Spleen (tissue), 7 donors: Measurements from ENCODE around the gene GCM1.

Experiments used
- POLR2A ChIP-seq, 3 donors: fragments of 450-650 bp; IDR thresholded peaks; one replicate each; pipeline ENCODE4 v1.5.1; 2017; ENCODE audit warnings: antibody characterized with exemption in 3 of 3, mild to moderate bottlenecking in 1 of 3
- POLR2AphosphoS5 ChIP-seq, 3 donors: sonication (generic); formaldehyde crosslinking; IDR thresholded peaks; one replicate each; pipeline ENCODE4 v1.5.1; 2017; ENCODE audit warnings: antibody characterized with exemption in 3 of 3
- TF ChIP-seq, protein P1 (sequence below), 11 experiments: fragments of 200-600 bp in 7 of 11; fragments of 450-650 bp in 4 of 11; sonication (generic) in 4 of 11; IDR thresholded peaks in 8 of 11; conservative IDR thresholded peaks in 3 of 11; 1 replicate in 7 of 11; 2 replicates in 4 of 11; pipeline versions ENCODE4 v1.4.0 to v1.8.0; 2016 to 2021; ENCODE audit warnings: antibody characterized with exemption in 11 of 11, inconsistent platforms in 4 of 11, mild to moderate bottlenecking in 1 of 11
- donor health status: DM: no; HTN: no; CAD: no; lungs with moderate emphysema.
- donor health status: DM: no; HTN: no; CAD: no.
- donor health status: DM: no; HTN: no; CAD: no.

DNA sequence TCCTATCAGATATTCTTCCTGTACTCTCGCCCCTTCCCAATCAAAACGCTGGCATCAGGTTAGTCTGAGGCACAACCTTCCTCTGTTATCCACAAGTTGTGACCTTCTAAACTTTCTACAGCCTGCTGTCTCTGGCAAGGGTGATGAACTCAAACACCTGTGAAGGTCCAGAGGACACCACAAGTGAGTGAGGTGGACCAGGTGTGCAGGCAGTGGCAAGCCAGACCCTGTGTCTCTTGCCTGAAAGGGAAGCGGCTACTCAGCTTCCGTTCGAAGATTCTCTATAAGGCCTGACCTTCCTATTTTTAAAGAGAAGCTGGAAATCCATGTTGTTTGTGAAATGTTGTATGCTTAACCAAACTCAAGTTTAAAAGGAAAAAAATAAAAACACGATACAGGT lies 36.8 kb downstream of the GCM1 start:
- TF ChIP-seq, protein P1, sequence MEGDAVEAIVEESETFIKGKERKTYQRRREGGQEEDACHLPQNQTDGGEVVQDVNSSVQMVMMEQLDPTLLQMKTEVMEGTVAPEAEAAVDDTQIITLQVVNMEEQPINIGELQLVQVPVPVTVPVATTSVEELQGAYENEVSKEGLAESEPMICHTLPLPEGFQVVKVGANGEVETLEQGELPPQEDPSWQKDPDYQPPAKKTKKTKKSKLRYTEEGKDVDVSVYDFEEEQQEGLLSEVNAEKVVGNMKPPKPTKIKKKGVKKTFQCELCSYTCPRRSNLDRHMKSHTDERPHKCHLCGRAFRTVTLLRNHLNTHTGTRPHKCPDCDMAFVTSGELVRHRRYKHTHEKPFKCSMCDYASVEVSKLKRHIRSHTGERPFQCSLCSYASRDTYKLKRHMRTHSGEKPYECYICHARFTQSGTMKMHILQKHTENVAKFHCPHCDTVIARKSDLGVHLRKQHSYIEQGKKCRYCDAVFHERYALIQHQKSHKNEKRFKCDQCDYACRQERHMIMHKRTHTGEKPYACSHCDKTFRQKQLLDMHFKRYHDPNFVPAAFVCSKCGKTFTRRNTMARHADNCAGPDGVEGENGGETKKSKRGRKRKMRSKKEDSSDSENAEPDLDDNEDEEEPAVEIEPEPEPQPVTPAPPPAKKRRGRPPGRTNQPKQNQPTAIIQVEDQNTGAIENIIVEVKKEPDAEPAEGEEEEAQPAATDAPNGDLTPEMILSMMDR (IDR thresholded peaks at IDR 0.05 in 8 of 11, conservative IDR thresholded peaks at IDR 0.05 in 3 of 11), result no peak
- no peak for TF ChIP-seq POLR2A (IDR thresholded peaks at IDR 0.05)
- no peak for TF ChIP-seq POLR2AphosphoS5 (IDR thresholded peaks at IDR 0.05)
